NCI-H1092 treated with DMSO at 0.1 percent for 48 hours (cell line): ENCODE data around the gene MORN1.

Source experiments
- DNase-seq: peaks from one replicate; lab custom pipeline; 2025; lab: John Stamatoyannopoulos, UW

The MORN1 gene

DNA sequence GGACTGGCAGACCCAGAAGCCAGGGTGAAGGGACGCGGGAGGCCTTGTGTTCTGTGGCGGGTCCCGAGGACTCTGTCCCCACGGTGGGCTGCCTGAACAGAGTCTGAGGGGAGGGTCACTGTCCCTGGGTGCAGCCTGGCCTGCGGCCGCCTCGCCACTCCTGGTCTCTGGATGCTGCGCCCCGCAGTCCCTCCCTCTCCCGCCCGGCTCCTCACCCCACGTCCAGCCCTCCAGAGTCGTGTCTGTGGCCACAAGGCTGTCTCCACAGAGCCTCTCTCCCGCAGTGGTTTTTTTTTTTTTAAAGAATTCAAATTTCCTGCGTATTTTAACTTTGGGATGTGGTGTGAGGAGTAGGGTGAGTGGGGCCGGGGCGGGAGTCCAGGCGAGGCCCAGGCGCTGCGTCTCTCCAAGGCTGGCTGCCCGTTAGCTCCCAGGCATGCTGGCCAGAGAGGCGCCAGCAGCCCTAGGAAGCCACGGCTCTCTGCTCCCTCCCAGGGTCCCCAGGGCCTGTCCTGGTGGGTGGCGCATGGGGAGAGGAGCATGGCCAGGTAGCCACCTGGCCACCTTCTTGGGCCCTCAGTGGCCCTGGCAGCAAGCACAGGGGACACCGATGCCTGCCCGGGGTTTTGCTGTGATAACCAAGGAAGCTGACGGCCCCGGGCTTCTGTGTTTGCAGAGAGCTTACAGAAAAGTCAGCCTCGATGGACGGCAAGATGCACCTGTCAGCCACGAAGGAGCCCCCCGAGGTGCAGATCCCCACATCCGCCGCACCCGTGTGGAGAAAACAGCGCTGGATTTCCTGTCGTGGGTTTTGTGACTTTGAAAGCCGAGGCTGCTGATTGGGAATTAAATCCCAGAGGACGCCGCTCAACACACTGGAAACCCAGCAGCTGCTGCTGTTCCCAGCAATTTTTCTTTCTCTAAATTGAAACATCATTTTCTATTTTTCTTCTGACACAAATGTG, 72.8 kb downstream of the MORN1 start:
- no peak for DNase-seq

DNA sequence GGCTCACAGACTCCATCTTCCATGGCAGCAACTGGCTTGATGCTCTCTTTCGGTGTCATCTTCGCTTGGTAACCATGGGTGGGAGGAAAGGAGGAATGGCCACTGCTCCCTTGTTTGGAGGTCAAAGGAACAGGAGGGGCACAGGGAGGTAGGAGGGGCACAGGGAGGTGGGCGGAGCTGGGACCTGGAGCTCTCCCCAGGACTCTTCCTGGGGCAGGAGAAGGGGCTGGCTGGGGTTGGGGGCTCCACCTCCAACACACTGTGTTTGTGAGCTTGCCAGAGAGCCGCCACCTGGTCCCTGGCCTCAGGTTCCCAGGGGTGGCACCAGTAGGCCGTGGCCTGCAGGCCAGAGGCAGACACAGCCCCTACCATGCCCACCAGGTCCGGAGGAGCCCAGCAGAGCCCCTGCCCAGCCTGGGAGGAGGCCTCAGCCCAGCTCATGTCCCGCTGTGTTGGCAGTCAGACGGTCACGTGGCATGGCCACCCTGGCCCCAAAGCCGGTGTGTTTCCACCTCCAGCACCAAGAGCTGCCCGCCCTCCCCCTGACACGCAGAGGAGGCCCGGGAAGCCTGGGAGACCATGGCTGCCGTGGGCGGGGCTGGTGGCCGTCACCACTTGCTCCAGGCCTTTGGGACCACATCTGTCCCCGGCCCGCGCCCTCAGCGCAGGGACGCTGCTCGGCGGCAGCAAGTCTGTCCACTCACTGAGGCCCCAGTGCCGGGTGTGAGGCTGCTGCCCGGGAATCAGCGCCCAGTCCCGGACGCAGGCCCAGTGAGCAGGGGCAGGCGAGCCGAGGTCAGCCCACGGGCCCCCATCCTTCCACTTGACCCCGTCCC, 73.9 kb downstream of the MORN1 start:
- no peak for DNase-seq

DNA sequence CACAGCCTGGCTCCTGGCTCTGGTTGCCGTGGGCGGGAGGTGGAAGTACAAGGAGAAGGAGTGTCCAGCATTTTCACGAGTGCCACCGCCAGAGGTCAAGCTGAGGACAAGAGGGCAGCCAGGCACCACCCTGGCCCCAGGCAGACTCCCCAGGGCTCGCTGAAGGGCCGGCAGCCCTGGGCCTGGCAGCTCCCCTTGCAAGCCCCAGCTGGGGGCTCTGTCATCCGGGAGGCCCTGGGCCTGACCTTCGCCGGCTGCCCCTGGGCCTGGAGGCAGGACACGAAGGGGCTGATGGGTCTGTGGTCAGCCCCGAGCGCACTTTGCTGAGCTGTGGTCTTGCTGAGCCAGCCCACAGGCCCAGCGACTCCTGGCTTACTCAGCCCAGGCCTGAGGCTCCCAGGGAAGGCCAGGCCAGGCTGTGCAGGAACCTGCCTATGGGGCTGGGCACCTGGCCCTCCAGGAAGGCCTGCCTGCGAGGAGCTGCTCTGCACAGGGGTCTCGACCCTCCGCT, 74.8 kb downstream of the MORN1 start:
- no peak for DNase-seq

GRCh38 chr1:2315674-2316450, 75.5 kb downstream of the MORN1 start:
- no peak for DNase-seq

GRCh38 chr1:2314803-2315673, 76.3 kb downstream of the MORN1 start:
- no peak for DNase-seq

DNA sequence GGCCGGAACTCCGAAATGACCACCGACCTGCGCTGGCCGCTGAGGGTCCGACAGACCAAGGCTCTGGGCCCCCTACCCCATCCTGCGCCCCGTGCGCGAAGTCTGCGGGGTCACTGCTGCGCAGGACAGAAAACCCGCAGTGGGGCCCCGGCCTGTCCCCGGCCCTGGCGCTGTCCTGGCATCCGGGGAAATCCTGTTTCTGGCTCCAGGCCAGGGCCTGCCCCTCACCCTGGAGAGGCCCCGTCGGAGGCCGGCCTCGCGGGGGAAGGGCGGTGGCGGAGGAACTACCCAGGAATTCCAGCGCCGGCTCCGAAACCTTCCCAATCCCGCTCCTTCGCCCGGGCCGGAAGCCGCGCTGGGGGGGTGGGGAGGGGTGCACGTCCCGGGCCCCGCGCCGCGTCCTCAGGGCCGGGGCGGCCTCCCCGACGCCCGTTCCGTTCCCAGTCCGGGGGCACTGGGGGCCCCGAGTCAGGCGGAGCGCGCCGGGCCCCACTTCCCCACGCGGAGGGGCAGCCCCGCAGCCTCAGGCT, 77.0 kb downstream of the MORN1 start:
- DNase-seq: no peak

- no peak for DNase-seq
These were observed 77.6 kb downstream of the MORN1 start for GRCh38 chr1:2313651-2314261.

DNA sequence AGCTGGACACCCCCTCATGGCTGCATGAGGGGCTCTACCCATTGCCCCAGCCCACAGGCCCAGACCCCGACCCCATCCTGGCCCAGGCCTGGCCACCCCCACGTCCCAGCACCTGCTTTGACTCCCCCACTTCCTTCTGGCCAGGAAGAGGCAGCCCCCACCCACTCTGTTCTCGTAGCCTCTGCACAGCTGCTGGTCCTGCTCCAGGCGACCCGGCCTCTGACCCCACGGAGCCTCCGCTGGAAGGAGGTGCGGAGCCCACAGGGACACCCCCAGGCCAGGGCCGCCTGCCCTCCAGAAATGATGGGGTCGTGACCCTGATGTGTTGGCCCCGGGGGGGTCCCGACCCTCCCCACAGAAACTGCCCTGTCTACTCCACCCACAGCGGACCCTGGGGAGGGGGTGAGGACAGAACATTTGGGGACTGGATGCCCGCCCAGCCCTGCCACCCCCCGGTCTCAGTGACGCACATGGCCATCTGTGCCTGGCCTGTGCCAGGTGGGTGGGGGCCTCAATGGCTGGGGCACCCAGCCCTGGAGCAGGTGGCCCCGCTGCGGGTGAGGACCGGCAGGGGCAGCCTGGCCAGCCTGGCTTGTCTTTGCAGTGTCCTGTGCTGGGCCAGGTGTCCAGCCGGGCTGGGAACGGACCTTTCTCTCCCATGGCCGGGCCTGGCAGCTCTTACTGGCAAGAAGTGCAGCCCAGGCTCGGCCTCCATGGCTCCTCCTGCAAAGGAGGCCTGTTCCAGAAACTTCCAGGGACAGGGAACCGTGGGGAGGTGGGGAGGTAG, 78.6 kb downstream of the MORN1 start:
- DNase-seq: no peak

- no peak for DNase-seq
These were observed 79.2 kb downstream of the MORN1 start for GRCh38 chr1:2312160-2312514.

DNA sequence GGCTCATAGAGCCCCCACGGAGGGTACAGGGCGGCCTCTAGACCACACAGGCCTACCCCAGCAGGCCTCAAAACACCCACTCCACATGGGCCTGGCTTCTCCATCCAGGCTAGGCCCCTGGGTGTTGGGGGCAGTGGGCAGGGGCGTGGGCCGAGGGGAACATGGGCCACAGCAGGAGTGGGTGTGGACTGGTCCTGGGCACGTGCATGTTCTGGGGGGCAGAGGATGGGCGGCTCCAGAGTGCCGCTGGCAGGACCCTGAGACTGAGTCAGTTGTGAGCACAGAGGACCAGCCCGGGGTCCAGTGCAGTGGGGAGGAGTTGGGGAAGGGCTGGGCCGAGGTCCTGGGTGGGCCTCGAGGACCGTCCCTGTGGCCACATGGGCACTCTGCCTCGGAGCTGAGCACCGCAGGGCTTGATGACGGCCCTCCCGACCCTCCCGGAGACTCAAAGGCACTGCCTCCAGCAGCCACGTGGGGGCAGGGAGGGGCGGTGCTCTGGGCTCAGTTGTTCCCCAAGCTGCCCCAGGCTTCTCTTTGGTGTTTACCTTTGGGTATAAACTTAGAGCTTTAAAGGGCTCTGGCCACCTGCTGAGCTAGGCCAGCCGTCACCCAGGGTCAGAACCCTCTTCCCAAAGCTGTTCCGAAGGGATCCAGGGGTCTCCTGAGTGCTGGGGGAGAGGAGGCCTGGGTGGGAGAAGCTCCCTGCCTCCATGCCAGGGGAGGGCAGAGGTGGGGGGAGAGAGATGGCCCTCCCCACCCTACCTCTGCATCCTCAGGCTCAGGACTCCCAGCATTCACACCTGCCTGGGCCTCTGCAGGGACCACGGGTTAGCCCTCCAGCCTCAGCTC, 79.9 kb downstream of the MORN1 start:
- DNase-seq: no peak

GRCh38 chr1:2310332-2311183, 80.8 kb downstream of the MORN1 start:
- DNase-seq: no peak

GRCh38 chr1:2308844-2309243, 82.5 kb downstream of the MORN1 start:
- DNase-seq: no peak

DNA sequence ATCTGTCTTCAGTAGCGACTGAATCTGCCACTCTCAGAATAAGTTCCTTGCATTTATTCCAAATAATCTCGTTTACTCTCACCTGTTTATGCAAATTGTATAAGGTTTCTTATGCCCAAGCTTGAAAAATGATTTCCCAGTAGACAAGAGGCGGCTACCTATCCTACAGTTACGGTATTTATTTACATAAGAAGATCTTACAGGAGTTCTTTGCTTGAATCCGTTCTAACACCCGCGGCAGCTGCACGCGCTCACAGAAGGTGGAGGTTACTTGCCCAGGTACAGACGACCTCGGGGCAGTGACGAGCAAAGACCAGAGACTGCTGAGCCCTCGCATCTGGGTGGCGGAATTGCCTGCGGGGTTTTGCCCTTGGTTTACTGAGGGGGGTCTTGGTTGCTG, 83.4 kb downstream of the MORN1 start:
- DNase-seq: no peak

DNA sequence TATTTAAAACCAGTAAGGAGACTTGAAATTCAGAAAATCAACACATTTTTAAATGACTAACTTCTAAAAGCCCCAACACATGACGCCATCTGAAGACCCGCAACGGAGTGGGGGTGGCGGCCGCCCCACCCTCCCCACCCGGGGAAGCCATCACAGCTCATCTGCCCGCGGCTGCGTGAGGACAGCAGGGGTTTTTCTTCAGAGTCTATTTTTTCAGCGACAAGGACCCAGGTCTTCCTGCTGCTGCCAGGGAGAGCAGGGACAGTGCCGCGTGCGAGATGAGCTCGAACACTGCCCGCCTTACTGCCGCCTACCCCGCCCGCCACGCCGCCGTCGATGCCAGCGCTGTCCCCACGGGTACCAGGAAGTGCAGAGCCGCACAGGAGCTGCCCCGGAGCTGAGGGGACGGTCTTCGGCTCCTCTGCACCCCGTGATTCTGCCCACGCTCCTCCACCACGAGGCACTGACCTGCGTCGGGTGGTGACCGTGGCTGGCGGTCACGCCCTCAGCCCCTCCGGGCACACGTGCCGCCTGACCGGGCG, 84.2 kb downstream of the MORN1 start:
- DNase-seq: no peak

DNA sequence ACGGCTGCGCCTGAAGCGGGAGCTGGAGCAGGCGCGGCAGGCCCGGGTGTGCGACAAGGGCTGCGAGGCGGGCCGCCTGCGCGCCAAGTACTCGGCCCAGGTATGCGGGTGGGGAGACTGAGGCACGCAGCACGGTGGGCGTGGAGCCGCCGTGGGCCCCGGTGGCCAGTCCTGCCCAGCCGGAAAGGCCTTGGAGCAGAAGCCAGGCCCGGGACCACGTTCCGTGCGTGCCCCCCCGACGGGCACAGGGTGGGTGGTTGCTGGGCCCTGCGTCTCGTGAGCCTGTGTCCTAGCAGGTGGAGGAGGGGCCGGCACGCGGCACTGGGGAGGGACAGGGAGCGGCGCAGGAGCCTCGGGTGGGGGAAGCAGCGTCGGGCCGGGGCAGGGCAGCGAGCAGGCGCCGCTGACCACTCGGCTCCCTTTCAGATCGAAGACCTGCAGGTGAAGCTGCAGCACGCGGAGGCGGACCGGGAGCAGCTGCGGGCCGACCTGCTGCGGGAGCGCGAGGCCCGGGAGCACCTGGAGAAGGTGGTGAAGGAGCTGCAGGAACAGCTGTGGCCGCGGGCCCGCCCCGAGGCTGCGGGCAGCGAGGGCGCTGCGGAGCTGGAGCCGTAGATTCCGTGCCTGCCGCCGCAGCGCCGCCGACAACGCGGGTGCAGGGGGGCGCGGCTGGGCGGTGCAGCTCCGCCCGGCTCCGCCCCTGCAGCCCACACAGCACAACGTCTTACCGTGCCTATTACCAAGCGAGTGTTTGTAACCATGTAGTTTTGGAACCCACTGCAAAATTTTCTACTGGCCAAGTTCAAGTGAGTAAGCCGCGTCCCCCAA, 85.0 kb downstream of the MORN1 start:
- no peak for DNase-seq

DNA sequence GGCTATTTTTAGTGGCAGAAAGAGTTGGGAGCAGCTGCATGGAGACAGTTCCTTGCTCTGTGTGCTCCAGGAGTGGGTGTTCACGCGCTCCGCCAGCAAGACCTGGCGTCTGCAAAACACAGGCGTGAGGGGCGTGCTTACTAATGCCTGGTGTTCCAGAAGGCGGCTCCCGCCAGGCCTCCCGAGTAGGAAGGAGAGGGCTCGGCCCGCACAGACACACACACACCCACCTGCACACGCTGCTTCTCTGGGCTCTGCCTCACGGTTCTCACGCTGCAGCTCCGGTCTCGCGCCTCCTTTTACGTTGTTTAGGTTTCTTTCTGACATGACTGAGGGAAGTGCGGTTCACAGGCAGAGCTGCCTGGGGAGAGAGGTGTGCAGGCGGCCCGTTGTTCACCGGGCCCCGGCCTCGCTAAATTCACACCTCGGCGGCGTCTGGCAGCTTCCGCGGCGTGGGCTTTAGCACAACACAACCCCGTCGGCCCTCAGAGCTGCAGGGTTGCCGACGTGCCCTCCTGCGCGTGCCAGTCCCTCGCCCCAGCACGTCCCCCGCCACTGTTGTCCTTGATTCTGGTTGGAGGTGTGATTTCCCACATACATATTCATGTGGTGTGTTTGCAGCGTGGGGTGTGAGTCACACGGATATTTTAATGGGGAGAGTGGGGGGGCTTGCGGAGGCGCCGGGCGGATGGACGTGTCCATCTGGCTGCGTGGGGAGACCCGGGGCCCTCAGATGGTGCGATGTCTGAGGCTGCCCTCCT, 86.3 kb downstream of the MORN1 start:
- no peak for DNase-seq
